ENCODE measurements around the gene HARS1.
"Not testable (repeated sequence)": the region's sequence is repeated elsewhere in the genome, so short reads cannot be mapped to it uniquely, and the experiment has no call there.

Gene HARS1

DNA sequence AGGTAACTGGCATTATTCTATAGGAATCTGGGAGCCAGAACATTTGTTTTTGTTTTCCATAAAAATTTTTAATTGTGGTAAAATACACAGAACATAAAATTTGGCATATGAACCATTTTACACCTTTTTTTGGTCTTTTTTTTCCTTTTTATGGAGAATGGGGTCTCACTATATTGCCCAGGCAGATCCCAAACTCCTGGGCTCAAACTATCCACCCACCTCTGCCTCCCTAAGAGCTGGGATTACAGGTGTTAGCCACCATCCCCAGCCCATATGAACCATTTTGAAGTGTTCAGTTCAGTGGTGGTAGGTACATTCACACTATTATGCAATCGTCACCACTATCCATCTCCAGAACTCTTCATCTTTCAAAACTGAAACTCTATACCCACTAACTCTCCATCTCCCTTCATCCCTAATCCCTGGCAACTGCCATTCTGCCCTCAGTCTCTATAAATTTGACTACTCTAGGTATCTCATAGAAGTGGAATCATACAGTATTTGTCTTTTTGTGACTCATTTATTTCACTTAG is 22.5 kb upstream of the HARS1 start:
- FAIRE-seq (no peak), DNase-seq (ENCODE audit: insufficient read length, low spot score) (no peak)
- TF ChIP-seq POLR2AphosphoS5 (IDR thresholded peaks at IDR 0.05; ENCODE audit: low read depth, low read length), result no peak
- TF ChIP-seq SPI1 (IDR thresholded peaks at IDR 0.05; ENCODE audit: low read depth, low read length), result no peak
- TF ChIP-seq PAX5 (IDR thresholded peaks at IDR 0.05; ENCODE audit: insufficient read depth, low read length, severe bottlenecking), result no peak
- no peak for TF ChIP-seq POU2F2 (IDR thresholded peaks at IDR 0.05; ENCODE audit: low read depth, low read length)
- TF ChIP-seq TAF1 (IDR thresholded peaks at IDR 0.05; ENCODE audit: low read depth, low read length), result no peak
- no peak for TF ChIP-seq POLR2A (IDR thresholded peaks at IDR 0.05; ENCODE audit: low read depth, low read length)

GRCh38 chr5:140711794-140712193 is 20.6 kb upstream of the HARS1 start:
- FAIRE-seq (no peak), DNase-seq (ENCODE audit: insufficient read length, low spot score) (no peak)
- TF ChIP-seq PAX5 (IDR thresholded peaks at IDR 0.05; ENCODE audit: insufficient read depth, low read length, severe bottlenecking) (no peak), POLR2A (IDR thresholded peaks at IDR 0.05; ENCODE audit: low read depth, low read length) (no peak), POU2F2 (IDR thresholded peaks at IDR 0.05; ENCODE audit: low read depth, low read length) (no peak), TAF1 (IDR thresholded peaks at IDR 0.05; ENCODE audit: low read depth, low read length) (no peak)

- FAIRE-seq (peak; percentile 95), DNase-seq (ENCODE audit: insufficient read length, low spot score) (peak; percentile 39)
- TF ChIP-seq TAF1 (IDR thresholded peaks at IDR 0.05; ENCODE audit: low read depth, low read length), result peak; percentile 48; the same call in 1 of the 2 replicates
- TF ChIP-seq POLR2A (IDR thresholded peaks at IDR 0.05; ENCODE audit: low read depth, low read length), result peak; percentile 75
- peak; percentile 54; the same call in 1 of the 2 replicates for TF ChIP-seq POLR2AphosphoS5 (IDR thresholded peaks at IDR 0.05; ENCODE audit: low read depth, low read length)
- no peak for TF ChIP-seq SPI1 (IDR thresholded peaks at IDR 0.05; ENCODE audit: low read depth, low read length)
- TF ChIP-seq POU2F2 (IDR thresholded peaks at IDR 0.05; ENCODE audit: low read depth, low read length), result peak; percentile 65
- TF ChIP-seq PAX5 (IDR thresholded peaks at IDR 0.05; ENCODE audit: insufficient read depth, low read length, severe bottlenecking), result peak; percentile 69
Measured at GRCh38 chr5:140710899-140711552, 19.9 kb upstream of the HARS1 start.

- FAIRE-seq; DNase-seq (ENCODE audit: insufficient read length, low spot score): not testable (repeated sequence)
Measured at GRCh38 chr5:140708787-140709186, 17.6 kb upstream of the HARS1 start.

- TF ChIP-seq POLR2A (IDR thresholded peaks at IDR 0.05; ENCODE audit: low read depth, low read length) (no peak), PAX5 (IDR thresholded peaks at IDR 0.05; ENCODE audit: insufficient read depth, low read length, severe bottlenecking) (no peak), TAF1 (IDR thresholded peaks at IDR 0.05; ENCODE audit: low read depth, low read length) (no peak), SPI1 (IDR thresholded peaks at IDR 0.05; ENCODE audit: low read depth, low read length) (no peak), POLR2AphosphoS5 (IDR thresholded peaks at IDR 0.05; ENCODE audit: low read depth, low read length) (0 out of 2 replicates have a peak, but pooled peaks have one; percentile 34)
- DNase-seq (ENCODE audit: insufficient read length, low spot score) (no peak), FAIRE-seq (no peak)
Measured at GRCh38 chr5:140707812-140708211, 16.6 kb upstream of the HARS1 start.

DNA sequence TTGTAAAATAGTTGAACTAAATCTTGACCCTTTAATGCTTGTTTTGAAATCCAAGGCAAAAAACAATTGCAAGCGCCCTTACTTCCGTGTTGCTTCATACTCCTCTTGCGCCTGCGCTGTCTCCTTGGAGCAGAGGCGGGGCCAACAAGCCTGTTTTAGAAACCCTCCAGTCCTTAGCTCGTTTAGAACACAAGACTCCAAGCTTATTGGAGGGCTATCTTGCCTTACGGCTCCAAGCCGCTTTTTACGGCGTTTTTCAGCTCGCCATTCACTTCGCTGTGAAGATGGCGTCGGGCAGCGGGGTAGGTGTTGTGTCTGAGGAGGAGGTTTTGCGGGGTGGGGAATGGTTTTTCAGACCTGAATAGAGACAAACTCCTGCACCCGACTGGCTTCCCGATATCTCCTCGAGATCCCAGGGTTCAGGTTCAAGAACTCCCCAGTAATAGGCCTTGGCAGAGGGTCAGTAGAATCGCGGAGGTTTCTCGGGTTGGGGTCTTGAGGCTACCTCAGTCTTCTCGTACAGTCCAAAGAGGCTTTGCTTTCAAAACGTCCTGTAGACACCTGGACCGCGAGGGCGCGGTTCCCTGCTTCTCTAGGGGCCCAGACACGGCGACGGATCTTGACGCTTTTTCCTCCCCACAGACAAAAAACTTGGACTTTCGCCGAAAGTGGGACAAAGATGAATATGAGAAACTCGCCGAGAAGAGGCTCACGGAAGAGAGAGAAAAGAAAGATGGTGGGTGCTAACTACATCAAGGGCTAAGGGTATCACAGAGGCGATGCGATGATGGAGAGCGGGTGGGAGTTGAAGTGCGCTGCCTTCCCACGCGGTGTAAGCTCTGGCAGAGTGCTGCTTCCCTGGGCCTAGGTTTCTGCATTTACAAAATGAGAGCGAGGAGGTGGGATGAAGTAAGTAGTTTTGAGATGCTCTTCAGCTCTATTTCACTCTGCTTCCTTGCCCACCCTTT is 9.3 kb upstream of the HARS1 start, which contains the start of gene ZMAT2:
ZMAT2 (plus strand) TSS at position 271 of the 968 bp plus-strand sequence; CDS start at position 285, 14 bp downstream.
- DNase-seq (ENCODE audit: insufficient read length, low spot score), result peak; percentile 76
- FAIRE-seq, result peak; percentile 98
- TF ChIP-seq POLR2AphosphoS5 (IDR thresholded peaks at IDR 0.05; ENCODE audit: low read depth, low read length), result peak; percentile 87
- peak; percentile 89 for TF ChIP-seq POLR2A (IDR thresholded peaks at IDR 0.05; ENCODE audit: low read depth, low read length)
- no peak for TF ChIP-seq POU2F2 (IDR thresholded peaks at IDR 0.05; ENCODE audit: low read depth, low read length)
- TF ChIP-seq TAF1 (IDR thresholded peaks at IDR 0.05; ENCODE audit: low read depth, low read length), result peak; percentile 99
- no peak for TF ChIP-seq PAX5 (IDR thresholded peaks at IDR 0.05; ENCODE audit: insufficient read depth, low read length, severe bottlenecking)

- FAIRE-seq (no peak), DNase-seq (ENCODE audit: insufficient read length, low spot score) (no peak)
- TF ChIP-seq POLR2AphosphoS5 (IDR thresholded peaks at IDR 0.05; ENCODE audit: low read depth, low read length), result no peak
- no peak for TF ChIP-seq POLR2A (IDR thresholded peaks at IDR 0.05; ENCODE audit: low read depth, low read length)
- TF ChIP-seq PAX5 (IDR thresholded peaks at IDR 0.05; ENCODE audit: insufficient read depth, low read length, severe bottlenecking), result no peak
- TF ChIP-seq SPI1 (IDR thresholded peaks at IDR 0.05; ENCODE audit: low read depth, low read length), result no peak
- TF ChIP-seq POU2F2 (IDR thresholded peaks at IDR 0.05; ENCODE audit: low read depth, low read length), result no peak
- no peak for TF ChIP-seq TAF1 (IDR thresholded peaks at IDR 0.05; ENCODE audit: low read depth, low read length)
Measured at GRCh38 chr5:140696891-140697492, 5.8 kb upstream of the HARS1 start.

- DNase-seq (ENCODE audit: insufficient read length, low spot score) (no peak), FAIRE-seq (no peak)
- TF ChIP-seq TAF1 (IDR thresholded peaks at IDR 0.05; ENCODE audit: low read depth, low read length) (no peak), POLR2AphosphoS5 (IDR thresholded peaks at IDR 0.05; ENCODE audit: low read depth, low read length) (no peak), POLR2A (IDR thresholded peaks at IDR 0.05; ENCODE audit: low read depth, low read length) (no peak), PAX5 (IDR thresholded peaks at IDR 0.05; ENCODE audit: insufficient read depth, low read length, severe bottlenecking) (no peak), SPI1 (IDR thresholded peaks at IDR 0.05; ENCODE audit: low read depth, low read length) (no peak), POU2F2 (IDR thresholded peaks at IDR 0.05; ENCODE audit: low read depth, low read length) (no peak)
Measured at GRCh38 chr5:140694276-140694675, 3.1 kb upstream of the HARS1 start.

GRCh38 chr5:140690376-140690932 is 716 bp downstream of the HARS1 start:
- FAIRE-seq (peak; percentile 47), DNase-seq (ENCODE audit: insufficient read length, low spot score) (no peak)
- TF ChIP-seq POLR2AphosphoS5 (IDR thresholded peaks at IDR 0.05; ENCODE audit: low read depth, low read length) (no peak), POU2F2 (IDR thresholded peaks at IDR 0.05; ENCODE audit: low read depth, low read length) (no peak), TAF1 (IDR thresholded peaks at IDR 0.05; ENCODE audit: low read depth, low read length) (no peak), POLR2A (IDR thresholded peaks at IDR 0.05; ENCODE audit: low read depth, low read length) (no peak), SPI1 (IDR thresholded peaks at IDR 0.05; ENCODE audit: low read depth, low read length) (no peak)

All from GM12891 (cell line).